Suprapubic skin (tissue), 4 donors: ENCODE data around the gene L3HYPDH. TPM values are rescaled to one million over a fixed set of nuclear protein-coding genes. Genes with fewer than 3 reads are reported as not detected.

Source experiments
- DNase-seq, 2 donors: peaks; one replicate each; pipeline ENCODE4 v3.0.0-alpha.2; 2019; ENCODE audit warnings: low spot score in 2 of 2
- H3K27ac ChIP-seq: fragments of 200-600 bp; sonication (generic); one replicate; pipeline ENCODE4 v1.5.1; 2019
- H3K27me3 ChIP-seq: fragments of 200-600 bp; sonication (generic); one replicate; pipeline ENCODE4 v1.5.1; 2019
- H3K36me3 ChIP-seq: fragments of 200-600 bp; sonication (generic); one replicate; pipeline ENCODE4 v1.5.1; 2019
- H3K4me1 ChIP-seq: fragments of 200-600 bp; sonication (generic); one replicate; pipeline ENCODE4 v1.5.1; 2019
- H3K4me3 ChIP-seq: fragments of 200-600 bp; sonication (generic); one replicate; pipeline ENCODE4 v1.5.1; 2019; ENCODE audit warnings: mild to moderate bottlenecking
- H3K9me3 ChIP-seq: fragments of 200-600 bp; sonication (generic); one replicate; pipeline ENCODE4 v1.5.1; 2019
- EP300 ChIP-seq: sonication (generic); formaldehyde crosslinking; IDR thresholded peaks from one replicate; pipeline ENCODE4 v1.6.1; 2017; ENCODE audit warnings: antibody characterized with exemption
- POLR2A ChIP-seq, 2 donors: fragments of 450-650 bp; IDR thresholded peaks; one replicate each; pipeline ENCODE4 v1.6.1; 2017; ENCODE audit warnings: antibody characterized with exemption in 2 of 2, mild to moderate bottlenecking in 2 of 2, moderate library complexity in 2 of 2
- POLR2AphosphoS5 ChIP-seq, 3 donors: sonication (generic); formaldehyde crosslinking; IDR thresholded peaks; one replicate each; pipeline ENCODE4 v1.6.1; 2017; ENCODE audit warnings: antibody characterized with exemption in 3 of 3
- WGBS: methylation state at CpG from one replicate; pipeline ENCODE4 v1.1.5; 2018; 5-methylcytosine and 5-hydroxymethylcytosine counted together
- total RNA-seq, 4 donors: library from RNA; depleted of rRNA; stranded (reverse); fragments of >200 nt; gene quantifications; one replicate each; pipeline ENCODE4 v1.1.0, GENCODE V29; 2016
- TF ChIP-seq, protein P1 (sequence below), 2 donors: fragments of 200-600 bp in 1 of 2; fragments of 450-650 bp in 1 of 2; sonication (generic) in 1 of 2; IDR thresholded peaks; one replicate each; pipeline ENCODE4 v1.5.1; 2016 to 2019; ENCODE audit warnings: antibody characterized with exemption in 2 of 2, mild to moderate bottlenecking in 1 of 2, moderate library complexity in 1 of 2

Gene L3HYPDH
- total RNA-seq, 4 donors from 2014 or later, result 15.3 to 59.1 (median 23.3) TPM

DNA sequence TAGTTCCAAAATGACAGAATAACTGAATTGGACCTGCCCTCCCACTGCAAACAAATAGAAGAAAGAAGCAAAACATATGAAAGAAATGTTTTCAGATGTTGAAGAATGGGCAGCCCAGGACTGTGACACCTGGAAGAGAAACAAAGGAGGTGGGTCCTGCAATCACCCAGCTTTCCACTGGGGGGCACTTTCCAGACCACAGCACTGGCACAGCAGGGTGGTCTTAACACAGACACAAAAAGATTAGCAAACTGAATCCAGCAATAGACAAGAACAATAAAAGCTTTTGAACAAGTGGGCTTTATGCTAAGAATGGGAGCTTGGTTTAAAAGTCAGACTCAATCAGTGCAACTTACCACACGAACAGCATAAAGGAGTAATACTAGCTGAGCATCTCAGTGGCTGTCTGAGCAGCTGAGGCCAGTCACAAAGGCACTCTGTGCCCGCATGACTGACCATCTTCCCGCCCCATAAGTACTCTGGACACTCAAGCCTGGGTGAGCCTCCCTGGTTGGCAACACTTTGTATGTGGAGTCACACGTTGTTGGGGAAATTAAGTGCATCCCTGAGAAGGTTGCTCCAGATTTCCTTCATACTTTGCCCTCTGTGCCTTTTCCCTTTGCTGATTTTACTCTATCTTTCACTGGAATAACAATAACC is 27.8 kb upstream of the L3HYPDH start:
- TF ChIP-seq POLR2AphosphoS5 (IDR thresholded peaks at IDR 0.05) (no peak), EP300 (no peak), POLR2A (IDR thresholded peaks at IDR 0.05) (no peak)
- H3K4me3 ChIP-seq, result no peak overlapping the region
- 70% methylated on average over 4 of the region's 4 CpGs for WGBS
- no peaks in the 10 kb centered on the region for H3K36me3 ChIP-seq
- no peak overlapping the region for H3K27ac ChIP-seq
- no peaks in the 10 kb centered on the region for H3K27me3 ChIP-seq
- H3K9me3 ChIP-seq, result no peaks in the 10 kb centered on the region
- no peaks in the 10 kb centered on the region for H3K4me1 ChIP-seq
- DNase-seq, result no peak

DNA sequence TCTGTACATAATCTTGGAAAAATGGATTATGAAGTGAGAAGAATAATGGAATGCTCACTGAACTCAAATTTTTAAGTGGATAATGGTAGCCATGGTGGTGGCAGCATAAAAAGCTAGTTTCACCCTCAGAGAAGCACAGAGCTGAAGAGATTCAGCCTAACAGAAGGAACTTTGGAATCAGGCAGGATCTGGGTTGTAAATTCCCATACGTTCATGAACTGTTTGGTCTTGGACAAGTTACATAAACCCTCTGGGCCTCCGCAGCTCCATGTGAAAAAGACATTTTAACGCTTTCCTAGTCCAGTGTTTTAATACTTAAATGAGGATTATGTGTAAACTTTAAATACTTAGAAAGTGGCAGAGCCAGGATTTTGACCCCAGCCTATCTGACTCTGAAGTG is 26.8 kb upstream of the L3HYPDH start:
- no peak for DNase-seq
- Histone ChIP-seq H3K36me3 (no peaks in the 10 kb centered on the region), H3K4me1 (no peaks in the 10 kb centered on the region), H3K27me3 (no peaks in the 10 kb centered on the region), H3K9me3 (no peaks in the 10 kb centered on the region), H3K4me3 (no peak overlapping the region), H3K27ac (no peak overlapping the region)
- 29% methylated on average over 3 of the region's 3 CpGs for whole genome bisulfite sequencing
- TF ChIP-seq, protein P1, sequence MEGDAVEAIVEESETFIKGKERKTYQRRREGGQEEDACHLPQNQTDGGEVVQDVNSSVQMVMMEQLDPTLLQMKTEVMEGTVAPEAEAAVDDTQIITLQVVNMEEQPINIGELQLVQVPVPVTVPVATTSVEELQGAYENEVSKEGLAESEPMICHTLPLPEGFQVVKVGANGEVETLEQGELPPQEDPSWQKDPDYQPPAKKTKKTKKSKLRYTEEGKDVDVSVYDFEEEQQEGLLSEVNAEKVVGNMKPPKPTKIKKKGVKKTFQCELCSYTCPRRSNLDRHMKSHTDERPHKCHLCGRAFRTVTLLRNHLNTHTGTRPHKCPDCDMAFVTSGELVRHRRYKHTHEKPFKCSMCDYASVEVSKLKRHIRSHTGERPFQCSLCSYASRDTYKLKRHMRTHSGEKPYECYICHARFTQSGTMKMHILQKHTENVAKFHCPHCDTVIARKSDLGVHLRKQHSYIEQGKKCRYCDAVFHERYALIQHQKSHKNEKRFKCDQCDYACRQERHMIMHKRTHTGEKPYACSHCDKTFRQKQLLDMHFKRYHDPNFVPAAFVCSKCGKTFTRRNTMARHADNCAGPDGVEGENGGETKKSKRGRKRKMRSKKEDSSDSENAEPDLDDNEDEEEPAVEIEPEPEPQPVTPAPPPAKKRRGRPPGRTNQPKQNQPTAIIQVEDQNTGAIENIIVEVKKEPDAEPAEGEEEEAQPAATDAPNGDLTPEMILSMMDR (IDR thresholded peaks at IDR 0.05), result no peak
- TF ChIP-seq POLR2AphosphoS5 (IDR thresholded peaks at IDR 0.05), result no peak
- no peak for TF ChIP-seq EP300
- no peak for TF ChIP-seq POLR2A (IDR thresholded peaks at IDR 0.05)

DNA sequence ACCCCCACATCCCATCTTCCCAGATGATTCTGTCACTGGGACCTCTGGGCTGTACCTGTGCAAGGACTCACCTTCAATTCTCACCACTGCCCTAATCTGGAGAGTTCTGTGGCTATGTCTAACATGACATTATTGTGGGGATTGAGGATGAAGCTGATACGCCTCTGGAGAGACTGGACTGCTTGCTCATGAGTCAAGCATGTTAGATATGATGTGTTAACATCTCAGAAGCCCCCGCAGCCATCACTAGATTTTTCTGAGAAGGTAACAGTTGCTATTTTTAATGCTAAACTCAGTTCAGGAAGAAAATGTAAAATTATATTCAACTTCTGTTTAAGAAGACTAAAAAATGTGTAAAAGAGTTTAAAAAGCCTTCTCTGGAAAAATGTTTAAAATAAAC is 25.8 kb upstream of the L3HYPDH start:
- Histone ChIP-seq H3K9me3 (no peaks in the 10 kb centered on the region), H3K4me3 (no peak overlapping the region), H3K36me3 (peaks cover 5% of the 10 kb centered on the region), H3K27me3 (no peaks in the 10 kb centered on the region), H3K4me1 (no peaks in the 10 kb centered on the region), H3K27ac (no peak overlapping the region)
- no peak for DNase-seq
- 80% methylated on average over 2 of the region's 2 CpGs for WGBS
- TF ChIP-seq EP300 (no peak), POLR2AphosphoS5 (IDR thresholded peaks at IDR 0.05) (no peak), POLR2A (IDR thresholded peaks at IDR 0.05) (no peak)
- TF ChIP-seq, protein P1 (IDR thresholded peaks at IDR 0.05), result no peak

DNA sequence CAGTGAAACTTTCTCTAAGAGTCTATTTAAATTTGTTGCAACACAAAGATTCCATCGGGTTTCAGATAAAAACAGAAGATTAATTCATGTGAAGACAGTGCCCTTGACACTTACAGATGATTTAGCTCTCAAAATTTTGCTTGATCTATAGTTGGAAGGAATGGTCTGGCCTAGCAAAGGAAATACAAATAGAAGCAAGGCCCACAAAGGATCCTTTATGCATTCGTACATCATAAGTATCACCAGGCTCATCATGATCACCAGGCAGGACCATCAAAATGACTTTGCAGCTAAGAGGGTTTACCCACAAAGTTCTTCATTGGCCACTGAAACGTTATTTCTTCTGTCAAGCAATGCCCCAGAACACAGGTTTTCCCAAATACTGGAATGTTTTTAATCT is 24.9 kb upstream of the L3HYPDH start:
- peaks cover 14% of the 10 kb centered on the region for H3K36me3 ChIP-seq
- no peaks in the 10 kb centered on the region for H3K27me3 ChIP-seq
- TF ChIP-seq POLR2AphosphoS5 (IDR thresholded peaks at IDR 0.05) (no peak), POLR2A (IDR thresholded peaks at IDR 0.05) (no peak), EP300 (no peak)
- TF ChIP-seq, protein P1 (IDR thresholded peaks at IDR 0.05), result no peak
- 63% methylated on average over 3 of the region's 3 CpGs for WGBS
- DNase-seq, result no peak
- H3K4me3 ChIP-seq, result no peak overlapping the region
- H3K9me3 ChIP-seq, result no peaks in the 10 kb centered on the region
- H3K4me1 ChIP-seq, result no peaks in the 10 kb centered on the region
- H3K27ac ChIP-seq, result no peak overlapping the region

DNA sequence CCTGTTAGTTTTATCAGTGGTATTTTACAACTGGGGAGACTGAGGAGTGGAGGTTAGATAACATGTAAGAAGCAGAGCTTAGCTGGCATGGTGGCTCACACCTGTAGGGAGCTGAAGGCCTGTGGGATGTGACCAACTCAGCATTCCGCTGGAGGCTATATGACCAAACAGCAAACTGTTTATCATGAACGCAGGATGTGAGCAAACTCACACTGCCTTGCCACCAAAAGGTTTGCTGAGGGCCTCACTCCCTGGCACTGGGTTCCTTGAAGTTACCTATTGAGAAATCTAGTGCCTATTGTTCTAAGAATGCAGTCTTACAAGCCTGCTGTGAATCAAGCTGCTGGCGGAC is 23.5 kb upstream of the L3HYPDH start:
- TF ChIP-seq POLR2A (IDR thresholded peaks at IDR 0.05) (no peak), POLR2AphosphoS5 (IDR thresholded peaks at IDR 0.05) (no peak), EP300 (no peak)
- TF ChIP-seq, protein P1 (IDR thresholded peaks at IDR 0.05), result no peak
- Histone ChIP-seq H3K9me3 (no peaks in the 10 kb centered on the region), H3K4me1 (no peaks in the 10 kb centered on the region), H3K36me3 (peaks cover 25% of the 10 kb centered on the region), H3K4me3 (no peak overlapping the region), H3K27me3 (no peaks in the 10 kb centered on the region), H3K27ac (no peak overlapping the region)
- no peak for DNase-seq
- WGBS, result 97% methylated on average over 3 of the region's 3 CpGs
